SK-N-MC (cell line): Measurements from ENCODE around the gene INHBE.

Experiments used
- EZH2 ChIP-seq: fragments of 200-600 bp; sonication (generic); IDR thresholded peaks from one replicate; pipeline ENCODE4 v1.6.1; 2017; ENCODE audit warnings: antibody characterized with exemption
- POLR2AphosphoS5 ChIP-seq: IDR thresholded peaks from 2 replicates; pipeline ENCODE4 v1.6.1; 2012; ENCODE audit warnings: mild to moderate bottlenecking, low read depth, low read length, borderline replicate concordance

- TF ChIP-seq EZH2 (no peak), POLR2AphosphoS5 (no peak)
Observed at GRCh38 chr12:57477710-57478681, 22.9 kb downstream of the INHBE start.
